GM12878 (cell line): ENCODE measurements around the gene KRTCAP3. TPM values are rescaled to one million over a fixed set of nuclear protein-coding genes. Genes with fewer than 3 reads are reported as not detected.
A peak's percentile ranks its signal among the peaks of the same experiment; 100 is the strongest.

Source experiments
- ATAC-seq: fragments of 200-7000 bp; cut with Tn5 transposase; 3 replicates; pipeline ENCODE4 v1.9.1; 2020; ENCODE audit warnings: mild to moderate bottlenecking, moderate library complexity
- BruUV-seq: library from RNA; stranded (reverse); fragments of 400-500 nt; replicated peaks from 2 replicates; lab custom pipeline; 2021; lab: Mats Ljungman, UMichigan
- CTCF ChIA-PET: fragments of 300-600 bp; sonication (Branson Sonifier 250); formaldehyde crosslinking; extraction: SDS; loops from one replicate; lab custom pipeline; 2021; ENCODE audit warnings: inconsistent platforms; lab: Yijun Ruan, JAX
- POLR2A ChIA-PET: fragments of 350-600 bp; formaldehyde crosslinking; extraction: SDS; loops from one replicate; lab custom pipeline; 2021; ENCODE audit warnings: inconsistent platforms; lab: Charles Lee
- RAD21 ChIA-PET: fragments of 300-600 bp; sonication (Branson Sonifier 250); formaldehyde crosslinking; loops from one replicate; lab custom pipeline; 2023; ENCODE audit warnings: antibody characterized with exemption; ENCODE audit not compliant: unreplicated experiment; lab: Charles Lee
- SMC1A ChIA-PET: fragments of 300-600 bp; sonication (Branson Sonifier 250); formaldehyde crosslinking; loops from one replicate; lab custom pipeline; 2023; ENCODE audit not compliant: unreplicated experiment, uncharacterized antibody; lab: Charles Lee
- DNase-seq: peaks from one replicate; pipeline ENCODE4 v3.0.0-alpha.2; 2011; ENCODE audit warnings: low read depth, low spot score
- FAIRE-seq: peaks from 3 replicates; lab custom pipeline; 2011; peaks lifted over from hg19 to GRCh38; lab: Jason Lieb, UNC
- H2AFZ ChIP-seq: 2 replicates; pipeline ENCODE4 v1.6.0; 2011; ENCODE audit warnings: low read depth, low read length, control low read depth; ENCODE audit not compliant: control insufficient read depth
- H3K27ac ChIP-seq: 2 replicates; pipeline ENCODE4 v1.5.1; 2011; ENCODE audit warnings: control low read depth; ENCODE audit not compliant: control insufficient read depth, insufficient read depth
- H3K27me3 ChIP-seq, 2 experiments: replicated peaks in 1 of 2; 2 replicates each; pipeline versions ENCODE4 v1.6.0 to v1.6.1; 2011; ENCODE audit warnings: low read length in 1 of 2; ENCODE audit not compliant: control insufficient read depth in 2 of 2, insufficient read depth in 2 of 2
- H3K36me3 ChIP-seq, 2 experiments: 2 replicates each; pipeline ENCODE4 v1.5.1; 2011; ENCODE audit warnings: low read length in 1 of 2; ENCODE audit not compliant: control insufficient read depth in 2 of 2, insufficient read depth in 2 of 2
- H3K4me1 ChIP-seq: 2 replicates; pipeline ENCODE4 v1.6.1; 2011; ENCODE audit warnings: mild to moderate bottlenecking, low read length, moderate library complexity, mixed read lengths; ENCODE audit not compliant: control insufficient read depth, insufficient read depth
- H3K4me2 ChIP-seq: 2 replicates; pipeline ENCODE4 v1.6.0; 2011; ENCODE audit warnings: control low read depth; ENCODE audit not compliant: control insufficient read depth, insufficient read depth
- H3K4me3 ChIP-seq: fragments of 200-600 bp; sonication (generic); 2 replicates; pipeline ENCODE4 v1.5.1; 2016
- H3K79me2 ChIP-seq: 2 replicates; pipeline ENCODE4 v1.6.0; 2011; ENCODE audit warnings: low read length; ENCODE audit not compliant: control insufficient read depth, insufficient read depth
- H3K9ac ChIP-seq: 2 replicates; pipeline ENCODE4 v1.8.0; 2011; ENCODE audit warnings: low read length, control low read depth, mixed read lengths; ENCODE audit not compliant: control insufficient read depth, insufficient read depth
- H3K9me3 ChIP-seq: replicated peaks from 3 replicates; pipeline ENCODE4 v1.5.1; 2011; ENCODE audit warnings: mild to moderate bottlenecking, low read length; ENCODE audit not compliant: control insufficient read depth, insufficient read depth
- H4K20me1 ChIP-seq: 2 replicates; pipeline ENCODE4 v1.6.0; 2011; ENCODE audit not compliant: control insufficient read depth, insufficient read depth
- CEBPB ChIP-seq, 2 experiments: fragments of 150-350 bp in 1 of 2; IDR thresholded peaks; 2 replicates each; pipeline ENCODE4 v1.6.1; 2012 to 2014; ENCODE audit warnings: low read depth in 2 of 2, low read length in 2 of 2, borderline replicate concordance in 1 of 2, inconsistent platforms in 1 of 2
- GABPA ChIP-seq: IDR thresholded peaks from 2 replicates; pipeline ENCODE4 v1.6.1; 2014; ENCODE audit warnings: antibody characterized with exemption, low read depth, mild to moderate bottlenecking, inconsistent platforms
- HCFC1 ChIP-seq: fragments of 150-350 bp; IDR thresholded peaks from 2 replicates; pipeline ENCODE4 v1.6.1; 2014; ENCODE audit warnings: low read length
- MYC ChIP-seq: IDR thresholded peaks from 2 replicates; pipeline ENCODE4 v1.6.1; 2011; ENCODE audit warnings: mild to moderate bottlenecking, low read length, moderate library complexity, inconsistent platforms; ENCODE audit not compliant: insufficient read depth, insufficient replicate concordance, insufficient read length, severe bottlenecking
- NFYA ChIP-seq: IDR thresholded peaks from 2 replicates; pipeline ENCODE4 v1.6.1; 2011; ENCODE audit warnings: low read depth, mild to moderate bottlenecking, low read length, improper control_type of control experiment, borderline replicate concordance
- PAX8 ChIP-seq: fragments of 450-650 bp; IDR thresholded peaks from 2 replicates; pipeline ENCODE4 v1.6.1; 2017; ENCODE audit warnings: mild to moderate bottlenecking, moderate library complexity
- POU2F2 ChIP-seq: IDR thresholded peaks from 3 replicates; pipeline ENCODE4 v1.6.1; 2011; ENCODE audit warnings: low read depth, mild to moderate bottlenecking, low read length, borderline replicate concordance
- WGBS: methylation state at CpG from one replicate; pipeline ENCODE4 v1.1.6; 2016; ENCODE audit warnings: low lambda C conversion rate; ENCODE audit not compliant: insufficient replicate concordance, insufficient coverage; ENCODE audit errors: missing lambda C conversion rate; 5-methylcytosine and 5-hydroxymethylcytosine counted together
- in situ Hi-C: fragments of 300-500 bp; cut with MboI; formaldehyde crosslinking; loops from 9 replicates; pipeline ENCODE4 v1.14.3; 2018; ENCODE audit warnings: mixed read lengths
- intact Hi-C: fragments of 100-400 bp; cut with micrococcal nuclease; formaldehyde crosslinking; loops from one replicate; pipeline ENCODE4 v1.14.2; 2022; ENCODE audit not compliant: unreplicated experiment
- polyA plus RNA-seq, 11 experiments: library from polyadenylated mRNA; depleted of rRNA in 4 of 11; unstranded in 6 of 11; stranded (reverse) in 5 of 11; fragments of >200 nt; fragmentation: Nextera tagmentation in 4 of 11; fragmentation: Illumina TruSeq in 1 of 11; extraction: Ambion mirVana in 4 of 11; extraction: Trizol in 1 of 11; gene quantifications; 1 replicate in 1 of 11; 2 replicates in 10 of 11; pipeline versions ENCODE4 v1.2.1 to v1.2.3, GENCODE V29; 2011 to 2016; ENCODE audit warnings: inconsistent platforms in 2 of 11, missing spikeins in 2 of 11, low read depth in 1 of 11
- total RNA-seq, 4 experiments: library from RNA; depleted of rRNA in 3 of 4; stranded (reverse); fragments of >200 nt in 3 of 4; fragmentation: Illumina TruSeq in 1 of 4; extraction: Trizol in 1 of 4; gene quantifications; 2 replicates each; pipeline versions ENCODE4 v1.2.1 to v1.2.3, GENCODE V29; 2013 to 2021

Gene KRTCAP3
- total and polyA plus RNA-seq, 10 of the 15 experiments (the other 5 are each of a cell fraction or from before 2014, with no cell fraction given) = 0.26 to 2.2 (median 0.82) TPM; not detected in 1

DNA sequence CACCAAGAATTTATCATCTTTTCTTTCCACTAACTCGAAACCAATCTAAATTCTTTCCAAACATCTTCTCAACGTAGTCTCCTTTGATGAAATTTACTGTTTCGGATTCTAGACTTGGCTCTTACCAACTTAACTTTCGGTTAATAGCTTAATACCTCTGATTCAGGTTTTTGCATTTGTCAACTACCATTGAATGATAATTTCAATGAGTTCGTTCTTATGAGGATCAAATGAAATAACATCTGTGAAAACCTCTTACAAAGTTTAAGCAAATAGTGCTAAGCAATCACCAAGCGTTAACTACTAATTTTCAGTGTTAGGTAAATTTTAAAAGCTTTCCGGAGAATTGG lies 14.3 kb upstream of the KRTCAP3 start:
- Histone ChIP-seq H3K4me3 (peak overlapping the region; percentile 97), H3K4me1 (no peaks in the 10 kb centered on the region), H3K27ac (peak overlapping the region; percentile 85), H3K79me2 (peaks cover 36% of the 10 kb centered on the region), H3K9me3 (no peaks in the 10 kb centered on the region), H2AFZ (peak overlapping the region; percentile 93), H4K20me1 (no peaks in the 10 kb centered on the region), H3K9ac (peak overlapping the region; percentile 91), H3K36me3 (no peaks in the 10 kb centered on the region), H3K27me3 (no peaks in the 10 kb centered on the region), H3K4me2 (peak overlapping the region; percentile 66)
- BruUV-seq = TSS peak; percentile 94
- SMC1A ChIA-PET = interaction anchor here (1.0 to 3.7 kb wide), 4 partner anchors 18 to 55 kb away, joined by 3 to 14 read pairs (median 6); partner anchors contain the start of gene PPM1G
- intact Hi-C loops (loop anchor here (2.0 kb wide), 1 partner anchor 19 kb away; the partner anchor contains the start of gene PPM1G), in situ Hi-C loops (no loop called here)
- TF ChIP-seq HCFC1 (no peak), PAX8 (0 out of 2 replicates have a peak, but pooled peaks have one; percentile 41), CEBPB (IDR thresholded peaks at IDR 0.05; ENCODE audit: borderline replicate concordance in 1 of 2, low read depth in 2 of 2, low read length in 2 of 2) (no peak), NFYA (no peak), GABPA (0 out of 2 replicates have a peak, but pooled peaks have one; percentile 5), POU2F2 (no peak), MYC (no peak)
- CTCF ChIA-PET = interaction anchor here (1.1 to 5.8 kb wide), 6 partner anchors 18 to 256 kb away, joined by 3 to 52 read pairs (median 4); partner anchors contain the start of genes PPM1G and SNX17
- FAIRE-seq (peak; percentile 52), ATAC-seq (no peak), DNase-seq (no peak)
- 18% methylated on average over 7 of the region's 7 CpGs for WGBS
- POLR2A ChIA-PET = interaction anchor here (0.6 to 5.8 kb wide), 9 partner anchors 14 to 254 kb away, joined by 3 to 71 read pairs (median 4); partner anchors contain the start of genes EIF2B4, GTF3C2, PPM1G and SNX17
- RAD21 ChIA-PET = interaction anchor here (1.5 to 3.3 kb wide), 3 partner anchors 18 to 256 kb away, joined by 4 to 29 read pairs (median 9); partner anchors contain the start of gene PPM1G
